ENCODE results near the gene GSTM1.
A peak's percentile ranks its signal among the peaks of the same experiment; 100 is the strongest.
"Not testable (repeated sequence)": the region's sequence is repeated elsewhere in the genome, so short reads cannot be mapped to it uniquely, and the experiment has no call there.

GSTM1 gene

GRCh38 chr1:109655615-109656519 is 31.8 kb upstream of the GSTM1 start, which contains the start of gene GSTM4:
Gene GSTM4, plus strand, starts transcription at chr1:109656099. Its CDS starts 291 bp downstream, at chr1:109656390.
- H3K4me1 Mint-ChIP-seq, result peaks cover 23% of the 10 kb centered on the region
- peaks cover 7% of the 10 kb centered on the region for H3K36me3 Mint-ChIP-seq
- H3K27ac Mint-ChIP-seq, result peak within 1 kb of the TSS; percentile 98
- peak; percentile 94 for ATAC-seq
- peaks cover 7% of the 10 kb centered on the region for H3K27me3 Mint-ChIP-seq
- peak within 1 kb of the TSS; percentile 91 for H3K4me3 Mint-ChIP-seq
- no peaks in the 10 kb centered on the region for H3K9me3 Mint-ChIP-seq

GRCh38 chr1:109657395-109657794 is 30.2 kb upstream of the GSTM1 start:
- Mint-ChIP-seq H3K4me3 (peak overlapping the region; percentile 41), H3K36me3 (peaks cover 11% of the 10 kb centered on the region), H3K9me3 (no peaks in the 10 kb centered on the region), H3K4me1 (peaks cover 23% of the 10 kb centered on the region), H3K27ac (no peak overlapping the region), H3K27me3 (no peaks in the 10 kb centered on the region)
- no peak for ATAC-seq

- no peak overlapping the region for H3K27ac Mint-ChIP-seq
- peaks cover 11% of the 10 kb centered on the region for H3K36me3 Mint-ChIP-seq
- H3K4me1 Mint-ChIP-seq, result peaks cover 23% of the 10 kb centered on the region
- no peak overlapping the region for H3K4me3 Mint-ChIP-seq
- ATAC-seq, result no peak
- H3K27me3 Mint-ChIP-seq, result no peaks in the 10 kb centered on the region
- H3K9me3 Mint-ChIP-seq, result no peaks in the 10 kb centered on the region
Observed at GRCh38 chr1:109657970-109658369, 29.6 kb upstream of the GSTM1 start.

DNA sequence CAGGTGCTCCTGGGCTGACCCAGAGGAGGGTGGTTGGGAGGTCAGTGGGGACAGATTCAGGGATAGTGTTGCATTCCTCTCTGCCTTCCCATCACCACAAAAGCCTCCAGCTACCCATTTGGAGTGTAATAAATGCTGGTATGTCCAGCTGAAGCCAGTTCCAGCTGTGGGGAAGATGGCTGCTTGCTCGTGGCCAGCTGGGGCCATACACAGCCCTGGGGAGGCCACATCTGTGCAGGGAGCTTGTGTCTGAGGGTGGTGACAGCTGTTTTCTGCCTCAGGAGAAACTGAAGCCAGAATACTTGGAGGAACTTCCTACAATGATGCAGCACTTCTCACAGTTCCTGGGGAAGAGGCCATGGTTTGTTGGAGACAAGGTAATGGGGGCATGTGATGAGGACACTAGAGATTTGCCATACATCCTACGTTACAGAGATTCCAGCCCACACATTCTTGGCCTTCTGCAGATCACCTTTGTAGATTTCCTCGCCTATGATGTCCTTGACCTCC is 29.0 kb upstream of the GSTM1 start:
- ATAC-seq, result no peak
- Mint-ChIP-seq H3K36me3 (peaks cover 11% of the 10 kb centered on the region), H3K4me3 (no peak overlapping the region), H3K4me1 (peaks cover 23% of the 10 kb centered on the region), H3K9me3 (no peaks in the 10 kb centered on the region), H3K27me3 (no peaks in the 10 kb centered on the region), H3K27ac (no peak overlapping the region)

DNA sequence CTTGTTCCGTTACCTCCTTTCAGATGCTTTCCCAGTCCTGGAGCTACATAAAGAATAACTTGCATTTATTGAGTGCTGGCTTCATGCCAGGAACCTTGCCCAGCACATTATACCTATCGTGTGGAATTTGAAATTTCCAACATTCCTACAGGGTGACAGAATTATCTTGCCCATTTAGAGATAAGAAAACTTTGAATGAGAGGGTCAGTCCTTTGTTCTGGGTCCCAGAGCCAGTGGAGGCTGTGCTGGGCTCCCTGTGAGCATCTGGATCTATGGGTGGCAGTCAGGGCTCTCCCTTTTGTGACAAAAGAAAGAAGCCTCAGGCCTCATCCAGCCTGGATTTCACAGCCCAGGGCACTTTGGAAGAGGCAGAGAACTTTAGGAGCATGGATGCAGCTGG is 28.5 kb upstream of the GSTM1 start:
- ATAC-seq, result no peak
- Mint-ChIP-seq H3K4me3 (no peak overlapping the region), H3K9me3 (no peaks in the 10 kb centered on the region), H3K4me1 (peaks cover 23% of the 10 kb centered on the region), H3K36me3 (peaks cover 11% of the 10 kb centered on the region), H3K27ac (no peak overlapping the region), H3K27me3 (no peaks in the 10 kb centered on the region)

DNA sequence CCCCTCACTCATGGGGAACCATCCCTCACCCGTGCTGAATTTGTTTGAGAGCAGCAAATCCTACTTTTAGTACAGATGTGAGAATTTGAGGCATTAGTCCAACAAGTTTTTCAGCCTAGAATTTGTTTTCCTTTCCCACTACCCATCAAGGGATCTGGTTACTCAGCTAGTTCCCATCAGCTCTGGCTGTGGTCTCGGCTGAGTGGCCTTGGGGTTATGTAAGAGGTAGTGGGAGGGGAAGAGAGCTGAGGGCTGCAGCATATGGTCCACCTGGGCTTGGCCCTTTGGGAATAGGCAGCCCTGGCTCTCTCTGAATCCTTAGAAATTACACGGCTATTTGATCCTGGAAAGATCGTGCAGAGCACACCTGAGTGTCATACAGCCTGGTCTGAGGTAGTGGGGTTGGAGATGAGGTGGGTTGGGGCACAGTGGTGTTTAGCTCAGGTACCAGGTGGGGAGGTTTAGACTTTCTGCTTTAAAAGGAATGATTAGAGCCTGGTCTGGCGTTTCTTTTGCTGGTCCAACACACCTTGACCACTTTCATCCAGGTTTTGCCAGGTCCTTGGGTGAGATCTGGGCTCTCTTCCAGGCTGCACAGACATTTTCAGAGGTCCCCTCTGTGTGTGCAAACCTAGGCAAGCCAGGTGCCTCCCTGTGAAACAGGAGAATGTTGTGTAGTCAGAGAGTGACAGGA is 27.5 kb upstream of the GSTM1 start:
- H3K4me1 Mint-ChIP-seq, result peaks cover 18% of the 10 kb centered on the region
- no peaks in the 10 kb centered on the region for H3K9me3 Mint-ChIP-seq
- H3K27me3 Mint-ChIP-seq, result no peaks in the 10 kb centered on the region
- ATAC-seq, result no peak
- no peak overlapping the region for H3K27ac Mint-ChIP-seq
- peaks cover 11% of the 10 kb centered on the region for H3K36me3 Mint-ChIP-seq
- no peak overlapping the region for H3K4me3 Mint-ChIP-seq

- not testable (repeated sequence) for H3K27me3 Mint-ChIP-seq, H3K9me3 Mint-ChIP-seq, H3K4me3 Mint-ChIP-seq, H3K27ac Mint-ChIP-seq, ATAC-seq
- peaks cover 11% of the 10 kb centered on the region for H3K36me3 Mint-ChIP-seq
- peaks cover 13% of the 10 kb centered on the region for H3K4me1 Mint-ChIP-seq
Observed at GRCh38 chr1:109660691-109661026, 27.0 kb upstream of the GSTM1 start.

DNA sequence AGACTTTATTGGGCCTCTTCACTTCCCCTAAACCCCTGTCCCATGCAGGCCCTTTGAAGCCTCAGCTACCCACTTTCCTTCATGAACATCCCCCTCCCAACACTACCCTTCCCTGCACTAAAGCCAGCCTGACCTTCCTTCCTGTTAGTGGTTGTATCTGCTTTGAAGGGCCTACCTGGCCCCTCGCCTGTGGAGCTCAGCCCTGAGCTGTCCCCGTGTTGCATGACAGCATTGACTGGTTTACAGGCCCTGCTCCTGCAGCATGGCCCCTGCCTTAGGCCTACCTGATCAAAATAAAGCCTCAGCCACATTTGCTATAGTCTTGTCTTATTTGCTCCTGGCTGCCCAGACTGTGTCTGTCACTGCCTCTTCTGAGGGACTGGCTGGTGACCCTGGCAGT is 26.2 kb upstream of the GSTM1 start:
- Mint-ChIP-seq H3K4me1 (peaks cover 5% of the 10 kb centered on the region), H3K27me3 (no peaks in the 10 kb centered on the region)

GRCh38 chr1:109664671-109665070 is 22.9 kb upstream of the GSTM1 start:
- Mint-ChIP-seq H3K4me1 (peaks cover 17% of the 10 kb centered on the region), H3K27ac (no peak overlapping the region), H3K4me3 (no peak overlapping the region), H3K9me3 (no peaks in the 10 kb centered on the region), H3K36me3 (peaks cover 11% of the 10 kb centered on the region), H3K27me3 (no peaks in the 10 kb centered on the region)
- no peak for ATAC-seq

More for the DNA sequence above, 26.2 kb upstream of the GSTM1 start:
- Mint-ChIP-seq H3K4me3 (no peak overlapping the region), H3K36me3 (peaks cover 11% of the 10 kb centered on the region), H3K9me3 (no peaks in the 10 kb centered on the region), H3K27ac (no peak overlapping the region)
- no peak for ATAC-seq

GRCh38 chr1:109667452-109668122 is 20.0 kb upstream of the GSTM1 start, which contains the start of gene GSTM2:
Gene GSTM2, plus strand, starts transcription at chr1:109668057. Its CDS starts 59 bp downstream, at chr1:109668116.
- H3K27ac Mint-ChIP-seq, result peak within 1 kb of the TSS; percentile 52

DNA sequence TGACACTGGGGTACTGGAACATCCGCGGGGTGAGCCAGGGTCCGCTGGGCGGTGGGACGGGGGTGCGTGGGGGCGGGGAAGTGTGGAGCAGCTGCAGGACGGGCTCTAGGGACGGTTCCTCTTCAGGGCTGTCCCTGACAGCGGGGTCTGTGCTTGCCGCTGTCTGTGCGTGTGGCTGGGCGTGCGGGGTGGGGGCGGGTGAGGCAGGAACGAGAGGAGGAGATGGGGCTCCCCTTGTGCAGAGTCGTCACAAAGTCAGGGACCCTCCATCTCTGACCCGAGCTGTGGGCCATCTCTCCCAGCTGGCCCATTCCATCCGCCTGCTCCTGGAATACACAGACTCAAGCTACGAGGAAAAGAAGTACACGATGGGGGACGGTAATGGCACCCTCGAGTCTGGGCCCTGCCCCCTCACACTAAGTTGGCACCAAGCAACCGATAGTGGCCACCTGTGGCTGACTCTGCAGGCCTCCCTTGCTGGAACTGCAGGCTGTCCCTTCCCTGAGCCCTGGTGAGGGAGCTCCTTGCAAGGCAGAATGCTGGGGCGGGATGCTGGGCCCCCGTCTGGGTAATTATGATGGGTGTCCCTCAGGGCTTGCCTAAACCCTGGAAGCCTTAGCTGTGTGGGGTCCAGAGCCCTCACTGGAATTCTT is 19.4 kb upstream of the GSTM1 start:
- no peaks in the 10 kb centered on the region for H3K27me3 Mint-ChIP-seq
- H3K4me1 Mint-ChIP-seq, result peaks cover 17% of the 10 kb centered on the region
- peak; percentile 21 for ATAC-seq
- peak overlapping the region; percentile 52 for H3K27ac Mint-ChIP-seq
- peak overlapping the region; percentile 68 for H3K4me3 Mint-ChIP-seq
- H3K36me3 Mint-ChIP-seq, result peaks cover 11% of the 10 kb centered on the region
- no peaks in the 10 kb centered on the region for H3K9me3 Mint-ChIP-seq

More at GRCh38 chr1:109667452-109668122, 20.0 kb upstream of the GSTM1 start, which contains the start of gene GSTM2:
- Mint-ChIP-seq H3K36me3 (peaks cover 6% of the 10 kb centered on the region), H3K4me1 (peaks cover 17% of the 10 kb centered on the region), H3K4me3 (peak within 1 kb of the TSS; percentile 68), H3K9me3 (no peaks in the 10 kb centered on the region), H3K27me3 (no peaks in the 10 kb centered on the region)
- peak; percentile 94 for ATAC-seq

GRCh38 chr1:109669246-109669948 is 18.2 kb upstream of the GSTM1 start:
- ATAC-seq, result no peak
- no peak overlapping the region for H3K27ac Mint-ChIP-seq
- no peaks in the 10 kb centered on the region for H3K27me3 Mint-ChIP-seq
- H3K4me1 Mint-ChIP-seq, result peaks cover 17% of the 10 kb centered on the region
- no peaks in the 10 kb centered on the region for H3K9me3 Mint-ChIP-seq
- H3K4me3 Mint-ChIP-seq, result peak overlapping the region; percentile 35
- peaks cover 12% of the 10 kb centered on the region for H3K36me3 Mint-ChIP-seq

GRCh38 chr1:109669949-109670302 is 17.7 kb upstream of the GSTM1 start:
- H3K4me3 Mint-ChIP-seq, ATAC-seq, H3K27ac Mint-ChIP-seq, H3K27me3 Mint-ChIP-seq, H3K9me3 Mint-ChIP-seq: not testable (repeated sequence)
- peaks cover 17% of the 10 kb centered on the region for H3K4me1 Mint-ChIP-seq
- H3K36me3 Mint-ChIP-seq, result peaks cover 12% of the 10 kb centered on the region

DNA sequence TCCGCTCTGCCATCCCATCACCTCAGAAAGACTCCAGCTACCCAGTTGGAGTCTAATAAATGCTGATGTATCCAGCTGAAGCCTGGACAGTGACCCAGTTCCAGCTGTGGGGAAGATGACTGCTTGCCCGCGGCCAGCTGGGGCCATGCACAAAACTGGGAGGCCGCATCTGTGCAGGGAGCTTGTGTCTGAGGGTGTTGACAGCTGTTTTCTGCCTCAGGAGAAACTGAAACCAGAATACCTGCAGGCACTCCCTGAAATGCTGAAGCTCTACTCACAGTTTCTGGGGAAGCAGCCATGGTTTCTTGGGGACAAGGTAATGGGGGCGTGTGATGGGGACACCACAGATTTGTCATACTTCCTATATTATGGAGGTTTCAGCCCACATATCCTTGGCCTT is 16.6 kb upstream of the GSTM1 start:
- no peak overlapping the region for H3K27ac Mint-ChIP-seq
- no peaks in the 10 kb centered on the region for H3K9me3 Mint-ChIP-seq
- H3K36me3 Mint-ChIP-seq, result peaks cover 12% of the 10 kb centered on the region
- peaks cover 17% of the 10 kb centered on the region for H3K4me1 Mint-ChIP-seq
- H3K4me3 Mint-ChIP-seq, result no peak overlapping the region
- no peaks in the 10 kb centered on the region for H3K27me3 Mint-ChIP-seq
- ATAC-seq, result no peak

Data from stimulated activated memory B cell treated with anti-CD40 and anti-IgM and Interleukin-4, amounts not matched to agents 10 μg/mL and 1 μg/mL and 100 μg/mL, for 72 hours (primary cell).